B cell (primary cell): ENCODE measurements around the gene PYURF.

ENCODE experiments used
- EZH2 ChIP-seq: IDR thresholded peaks from 2 replicates; pipeline ENCODE4 v1.6.1; 2012; ENCODE audit warnings: borderline replicate concordance, low read depth, mild to moderate bottlenecking, moderate library complexity, low read length; ENCODE audit not compliant: insufficient read depth, poor library complexity, severe bottlenecking
- TF ChIP-seq, protein P1 (sequence below): fragments of 200-600 bp; IDR thresholded peaks from one replicate; pipeline ENCODE4 v1.8.0; 2022; ENCODE audit warnings: antibody characterized with exemption, mild to moderate bottlenecking

DNA sequence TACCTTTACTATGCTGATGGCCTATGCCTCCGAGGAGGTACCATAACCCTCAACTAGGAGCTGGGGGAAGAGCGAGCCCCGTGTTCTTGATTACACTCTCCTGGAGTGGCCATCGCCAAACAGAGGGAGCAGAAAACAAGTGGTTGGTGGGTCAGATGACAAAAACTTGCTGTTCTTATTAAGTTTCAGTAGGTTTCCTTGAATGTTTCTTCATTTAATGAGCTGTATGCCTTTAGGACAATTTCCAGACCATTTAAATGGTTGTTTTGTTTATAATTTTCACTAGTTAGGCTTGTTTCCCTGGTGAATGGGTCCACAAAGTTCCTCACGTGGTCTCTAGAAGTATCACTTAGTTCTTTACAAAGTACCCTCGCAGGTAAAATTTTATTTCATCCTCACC is 4.7 kb downstream of the PYURF start:
- TF ChIP-seq, protein P1, sequence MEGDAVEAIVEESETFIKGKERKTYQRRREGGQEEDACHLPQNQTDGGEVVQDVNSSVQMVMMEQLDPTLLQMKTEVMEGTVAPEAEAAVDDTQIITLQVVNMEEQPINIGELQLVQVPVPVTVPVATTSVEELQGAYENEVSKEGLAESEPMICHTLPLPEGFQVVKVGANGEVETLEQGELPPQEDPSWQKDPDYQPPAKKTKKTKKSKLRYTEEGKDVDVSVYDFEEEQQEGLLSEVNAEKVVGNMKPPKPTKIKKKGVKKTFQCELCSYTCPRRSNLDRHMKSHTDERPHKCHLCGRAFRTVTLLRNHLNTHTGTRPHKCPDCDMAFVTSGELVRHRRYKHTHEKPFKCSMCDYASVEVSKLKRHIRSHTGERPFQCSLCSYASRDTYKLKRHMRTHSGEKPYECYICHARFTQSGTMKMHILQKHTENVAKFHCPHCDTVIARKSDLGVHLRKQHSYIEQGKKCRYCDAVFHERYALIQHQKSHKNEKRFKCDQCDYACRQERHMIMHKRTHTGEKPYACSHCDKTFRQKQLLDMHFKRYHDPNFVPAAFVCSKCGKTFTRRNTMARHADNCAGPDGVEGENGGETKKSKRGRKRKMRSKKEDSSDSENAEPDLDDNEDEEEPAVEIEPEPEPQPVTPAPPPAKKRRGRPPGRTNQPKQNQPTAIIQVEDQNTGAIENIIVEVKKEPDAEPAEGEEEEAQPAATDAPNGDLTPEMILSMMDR = no peak
- TF ChIP-seq EZH2 = no peak
